Progenitor cell of endocrine pancreas (in vitro differentiated cells): ENCODE measurements around the gene DPP6. TPM values are rescaled to one million over a fixed set of nuclear protein-coding genes. Genes with fewer than 3 reads are reported as not detected.

Experiments
- DNase-seq: peaks from one replicate; pipeline ENCODE4 v3.0.0; 2021; ENCODE audit warnings: low spot score; ENCODE audit not compliant: unreplicated experiment
- H3K27ac Mint-ChIP-seq: 2 replicates; pipeline ENCODE4 v1.8.0; 2021; ENCODE audit warnings: mild to moderate bottlenecking, moderate library complexity, mixed read lengths
- H3K27me3 Mint-ChIP-seq: 2 replicates; pipeline ENCODE4 v1.8.0; 2021; ENCODE audit warnings: mixed read lengths
- H3K36me3 Mint-ChIP-seq: 2 replicates; pipeline ENCODE4 v1.8.0; 2022; ENCODE audit warnings: mixed read lengths; ENCODE audit not compliant: insufficient read depth
- H3K4me1 Mint-ChIP-seq: 2 replicates; pipeline ENCODE4 v1.8.0; 2021; ENCODE audit warnings: low read depth, mixed read lengths
- H3K4me3 Mint-ChIP-seq: 2 replicates; pipeline ENCODE4 v1.8.0; 2021; ENCODE audit warnings: low read depth, mild to moderate bottlenecking, moderate library complexity, mixed read lengths
- H3K9me3 Mint-ChIP-seq: 2 replicates; pipeline ENCODE4 v1.8.0; 2021; ENCODE audit warnings: low read depth, mixed read lengths
- total RNA-seq: library from RNA; stranded (reverse); gene quantifications from 2 replicates; pipeline ENCODE4 v1.2.1, GENCODE V29; 2021
- TF ChIP-seq, protein P1 (sequence below): fragments of 200-600 bp; sonication (generic); IDR thresholded peaks from one replicate; pipeline ENCODE4 v1.5.0; 2021; ENCODE audit warnings: antibody characterized with exemption, mild to moderate bottlenecking; ENCODE audit not compliant: unreplicated experiment

DPP6 gene
- total RNA-seq, 1 donor from 2014 or later = 13.4 TPM

- H3K4me3 Mint-ChIP-seq = no peak overlapping the region
- no peak overlapping the region for H3K27ac Mint-ChIP-seq
- H3K27me3 Mint-ChIP-seq = no peaks in the 10 kb centered on the region
- H3K4me1 Mint-ChIP-seq = peaks cover 1% of the 10 kb centered on the region
- DNase-seq = no peak
- no peaks in the 10 kb centered on the region for H3K9me3 Mint-ChIP-seq
- H3K36me3 Mint-ChIP-seq = no peaks in the 10 kb centered on the region
- TF ChIP-seq, protein P1, sequence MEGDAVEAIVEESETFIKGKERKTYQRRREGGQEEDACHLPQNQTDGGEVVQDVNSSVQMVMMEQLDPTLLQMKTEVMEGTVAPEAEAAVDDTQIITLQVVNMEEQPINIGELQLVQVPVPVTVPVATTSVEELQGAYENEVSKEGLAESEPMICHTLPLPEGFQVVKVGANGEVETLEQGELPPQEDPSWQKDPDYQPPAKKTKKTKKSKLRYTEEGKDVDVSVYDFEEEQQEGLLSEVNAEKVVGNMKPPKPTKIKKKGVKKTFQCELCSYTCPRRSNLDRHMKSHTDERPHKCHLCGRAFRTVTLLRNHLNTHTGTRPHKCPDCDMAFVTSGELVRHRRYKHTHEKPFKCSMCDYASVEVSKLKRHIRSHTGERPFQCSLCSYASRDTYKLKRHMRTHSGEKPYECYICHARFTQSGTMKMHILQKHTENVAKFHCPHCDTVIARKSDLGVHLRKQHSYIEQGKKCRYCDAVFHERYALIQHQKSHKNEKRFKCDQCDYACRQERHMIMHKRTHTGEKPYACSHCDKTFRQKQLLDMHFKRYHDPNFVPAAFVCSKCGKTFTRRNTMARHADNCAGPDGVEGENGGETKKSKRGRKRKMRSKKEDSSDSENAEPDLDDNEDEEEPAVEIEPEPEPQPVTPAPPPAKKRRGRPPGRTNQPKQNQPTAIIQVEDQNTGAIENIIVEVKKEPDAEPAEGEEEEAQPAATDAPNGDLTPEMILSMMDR = no peak
These were observed 752.3 kb downstream of the DPP6 start for GRCh38 chr7:154804449-154804848.

GRCh38 chr7:154812027-154812426 lies 759.8 kb downstream of the DPP6 start:
- H3K4me3 Mint-ChIP-seq = no peak overlapping the region
- TF ChIP-seq, protein P1 = no peak
- H3K9me3 Mint-ChIP-seq = peaks cover 17% of the 10 kb centered on the region
- DNase-seq = no peak
- H3K27me3 Mint-ChIP-seq = no peaks in the 10 kb centered on the region
- H3K4me1 Mint-ChIP-seq = no peaks in the 10 kb centered on the region
- H3K27ac Mint-ChIP-seq = no peak overlapping the region
- peaks cover 12% of the 10 kb centered on the region for H3K36me3 Mint-ChIP-seq

DNA sequence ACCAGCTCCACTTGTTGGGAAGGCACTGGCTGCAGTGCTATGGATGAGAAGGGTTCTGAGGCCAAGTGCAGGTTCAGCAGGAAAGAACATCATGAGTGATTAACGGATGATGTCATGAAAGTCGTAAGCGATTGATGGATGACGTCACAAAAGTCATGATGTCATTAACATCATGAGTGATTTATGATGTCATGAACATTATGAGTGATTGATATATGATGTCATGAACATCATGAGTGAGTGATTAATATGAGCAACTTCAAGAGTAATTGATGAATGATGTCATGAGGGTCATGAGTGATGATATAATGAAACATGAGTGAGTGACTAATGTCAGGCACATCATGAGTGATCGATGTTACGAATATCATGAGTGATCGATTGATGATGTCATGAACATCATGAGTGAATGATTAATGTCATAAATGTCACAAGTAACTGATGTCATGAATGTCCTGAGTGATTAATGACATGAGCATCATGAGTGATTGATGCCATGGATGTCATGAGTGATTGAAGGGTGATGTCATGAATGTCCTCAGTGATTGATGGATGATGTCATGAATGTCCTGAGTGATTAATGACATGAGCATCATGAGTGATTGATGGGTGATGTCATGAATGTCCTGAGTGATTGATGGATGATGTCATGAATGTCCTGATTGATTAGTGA lies 765.2 kb downstream of the DPP6 start:
- TF ChIP-seq, protein P1 = no peak
- Mint-ChIP-seq H3K4me1 (no peaks in the 10 kb centered on the region), H3K27me3 (no peaks in the 10 kb centered on the region), H3K36me3 (peaks cover 5% of the 10 kb centered on the region), H3K9me3 (peaks cover 5% of the 10 kb centered on the region), H3K4me3 (no peak overlapping the region), H3K27ac (no peak overlapping the region)
- DNase-seq = no peak

DNA sequence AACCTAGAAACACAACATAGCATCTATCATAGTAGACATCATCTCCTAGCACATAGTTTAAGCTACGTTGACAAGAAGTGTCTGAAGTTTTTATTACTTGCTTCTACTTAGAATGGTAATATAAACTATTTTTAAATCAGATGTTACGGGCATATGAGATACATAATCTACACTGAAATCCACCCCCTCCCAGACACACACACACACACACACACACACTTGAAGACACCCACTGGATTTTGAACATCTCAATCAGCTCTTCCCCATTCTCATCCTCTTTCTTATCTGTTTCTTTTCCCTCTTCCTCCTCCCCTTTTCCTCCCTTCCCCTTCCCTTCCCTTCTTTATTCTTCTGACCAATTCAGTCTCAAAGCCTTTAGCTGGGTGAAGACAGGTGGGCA lies 774.8 kb downstream of the DPP6 start:
- TF ChIP-seq, protein P1 = no peak
- Mint-ChIP-seq H3K27ac (no peak overlapping the region), H3K4me1 (no peaks in the 10 kb centered on the region), H3K4me3 (no peak overlapping the region), H3K27me3 (peaks cover 6% of the 10 kb centered on the region), H3K9me3 (no peaks in the 10 kb centered on the region), H3K36me3 (no peaks in the 10 kb centered on the region)
- DNase-seq = no peak

- Mint-ChIP-seq H3K9me3 (no peaks in the 10 kb centered on the region), H3K27me3 (peaks cover 3% of the 10 kb centered on the region), H3K27ac (no peak overlapping the region), H3K36me3 (no peaks in the 10 kb centered on the region), H3K4me1 (no peaks in the 10 kb centered on the region), H3K4me3 (no peak overlapping the region)
- no peak for DNase-seq
- TF ChIP-seq, protein P1 = peak; percentile 57
These were observed 780.5 kb downstream of the DPP6 start for GRCh38 chr7:154832557-154833138.
